HG03097 (cell line): ENCODE measurements around the gene TMEM62.

ENCODE experiments used
- ATAC-seq: cut with Tn5 transposase; IDR thresholded peaks from one replicate; pipeline ENCODE4 v1.9.1; 2021; ENCODE audit not compliant: unreplicated experiment, low FRiP score

The TMEM62 gene

GRCh38 chr15:43226436-43227305 lies 93.3 kb downstream of the TMEM62 start:
- no peak for ATAC-seq

DNA sequence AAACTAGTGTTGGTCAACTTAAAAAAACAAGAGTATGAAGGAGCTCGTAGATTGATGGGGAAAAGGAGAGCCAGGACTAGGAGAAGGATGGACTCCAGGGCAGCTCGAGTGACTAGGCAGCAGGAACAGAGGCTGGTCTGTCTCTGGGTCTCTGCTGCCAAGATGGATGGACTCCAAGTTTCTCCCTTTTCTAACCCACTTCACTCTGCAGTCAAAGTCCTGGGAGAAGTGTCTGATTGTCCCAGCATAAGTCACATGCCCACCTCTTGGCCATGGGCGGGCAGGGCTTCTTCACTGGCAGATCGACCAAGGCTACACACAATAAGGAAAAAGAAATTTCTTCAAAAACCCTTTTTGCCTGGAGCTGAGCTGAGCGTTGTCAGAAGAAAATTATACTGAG lies 96.6 kb downstream of the TMEM62 start:
- no peak for ATAC-seq

DNA sequence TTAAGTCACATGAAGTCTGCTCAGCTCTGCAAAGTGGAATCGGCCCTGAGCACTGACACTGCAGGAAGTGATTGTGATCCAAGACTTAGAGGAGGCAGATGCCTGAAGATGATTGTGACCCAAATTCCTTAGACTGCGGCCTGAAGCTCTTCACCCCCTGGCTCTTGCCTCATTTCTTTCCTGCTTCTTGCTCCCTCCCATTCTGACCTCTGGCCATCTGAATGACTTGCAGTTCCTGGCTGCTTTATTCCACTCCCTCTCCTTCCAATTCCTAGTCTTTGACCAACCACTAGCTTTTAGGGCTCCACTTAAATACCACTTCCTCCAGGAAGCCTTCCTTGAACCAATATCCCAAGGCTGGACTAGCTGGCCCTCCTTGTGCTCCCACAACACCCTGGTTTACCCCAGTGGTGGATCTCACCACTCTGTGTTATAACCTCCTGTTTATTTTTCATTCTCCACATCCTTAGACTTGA lies 97.3 kb downstream of the TMEM62 start:
- no peak for ATAC-seq

DNA sequence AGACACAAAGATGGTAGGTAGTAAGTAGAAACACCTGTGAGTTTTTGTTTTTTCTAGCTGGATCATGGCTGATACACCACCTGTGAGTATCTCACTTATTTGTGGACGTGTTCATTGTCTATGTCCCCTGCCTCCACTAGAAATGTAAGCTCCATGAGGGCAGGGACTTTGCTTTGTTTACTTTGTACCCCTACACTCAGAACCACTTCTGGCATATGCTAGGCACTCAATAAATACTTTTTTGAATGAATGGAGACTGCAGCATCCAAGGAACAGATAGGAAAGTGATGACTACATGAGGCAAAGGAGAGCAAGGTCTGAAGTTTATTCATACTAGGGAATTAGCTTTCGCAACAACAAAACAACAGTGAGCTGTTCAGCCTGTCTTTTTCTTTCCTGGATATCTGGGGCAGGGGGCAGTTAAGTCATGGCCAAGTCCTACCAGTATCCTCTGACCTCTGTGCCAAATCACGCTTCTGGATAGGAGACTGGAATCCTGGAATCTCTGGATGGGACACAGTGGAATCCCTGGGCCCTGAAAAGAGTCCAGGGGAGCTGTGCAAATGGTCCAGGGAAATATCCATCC lies 99.0 kb downstream of the TMEM62 start:
- ATAC-seq, result no peak
